ENCODE measurements around the gene TTLL12.

DNA sequence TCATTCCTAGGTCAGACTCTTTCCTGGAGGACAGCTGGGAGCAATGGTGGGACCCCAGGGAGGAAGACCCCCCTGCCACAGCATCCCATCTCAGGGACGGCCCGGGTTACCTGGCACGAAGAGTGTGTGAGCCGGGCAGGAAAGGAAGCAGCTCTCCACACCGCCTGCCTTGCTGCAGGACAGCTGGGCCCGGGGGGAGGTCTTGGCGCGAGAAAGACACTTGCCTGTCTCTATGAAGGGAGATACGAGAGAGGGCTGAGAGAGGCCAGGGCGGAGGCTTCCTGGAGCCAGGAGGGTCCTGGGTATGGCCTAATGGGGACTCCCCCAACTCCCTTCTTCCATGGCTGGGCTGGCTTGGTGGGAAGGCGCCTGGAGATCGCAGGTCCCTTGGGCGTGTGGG is 36.1 kb upstream of the TTLL12 start:
- TF ChIP-seq, protein P1, sequence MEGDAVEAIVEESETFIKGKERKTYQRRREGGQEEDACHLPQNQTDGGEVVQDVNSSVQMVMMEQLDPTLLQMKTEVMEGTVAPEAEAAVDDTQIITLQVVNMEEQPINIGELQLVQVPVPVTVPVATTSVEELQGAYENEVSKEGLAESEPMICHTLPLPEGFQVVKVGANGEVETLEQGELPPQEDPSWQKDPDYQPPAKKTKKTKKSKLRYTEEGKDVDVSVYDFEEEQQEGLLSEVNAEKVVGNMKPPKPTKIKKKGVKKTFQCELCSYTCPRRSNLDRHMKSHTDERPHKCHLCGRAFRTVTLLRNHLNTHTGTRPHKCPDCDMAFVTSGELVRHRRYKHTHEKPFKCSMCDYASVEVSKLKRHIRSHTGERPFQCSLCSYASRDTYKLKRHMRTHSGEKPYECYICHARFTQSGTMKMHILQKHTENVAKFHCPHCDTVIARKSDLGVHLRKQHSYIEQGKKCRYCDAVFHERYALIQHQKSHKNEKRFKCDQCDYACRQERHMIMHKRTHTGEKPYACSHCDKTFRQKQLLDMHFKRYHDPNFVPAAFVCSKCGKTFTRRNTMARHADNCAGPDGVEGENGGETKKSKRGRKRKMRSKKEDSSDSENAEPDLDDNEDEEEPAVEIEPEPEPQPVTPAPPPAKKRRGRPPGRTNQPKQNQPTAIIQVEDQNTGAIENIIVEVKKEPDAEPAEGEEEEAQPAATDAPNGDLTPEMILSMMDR (conservative IDR thresholded peaks at IDR 0.05; ENCODE audit: low read length): no peak
- no peak for TF ChIP-seq EZH2phosphoT487 (IDR thresholded peaks at IDR 0.05; ENCODE audit: borderline replicate concordance, low read depth, low read length)

Measured in OCI-LY7 (cell line).